PC-3 (cell line): Measurements from ENCODE around the gene RBAK.

ENCODE experiments used
- CTCF ChIP-seq: fragments of 300-600 bp; sonication (generic); conservative IDR thresholded peaks from 2 replicates; pipeline ENCODE4 v1.5.1; 2017; ENCODE audit warnings: antibody characterized with exemption, low read depth, mild to moderate bottlenecking, low read length
- EZH2 ChIP-seq: fragments of 300-600 bp; sonication (generic); IDR thresholded peaks from one replicate; pipeline ENCODE4 v1.6.1; 2017; ENCODE audit warnings: antibody characterized with exemption, mild to moderate bottlenecking, low read length; ENCODE audit not compliant: unreplicated experiment

GRCh38 chr7:5117095-5117970, 71.7 kb downstream of the RBAK start:
- TF ChIP-seq CTCF = no peak
- no peak for TF ChIP-seq EZH2
